Mesothelial cell of epicardium (in vitro differentiated cells): ENCODE results near the gene CDH11. TPM values are rescaled to one million over a fixed set of nuclear protein-coding genes. Genes with fewer than 3 reads are reported as not detected.

Experiments used
- DNase-seq, 2 experiments: peaks; one replicate each; pipeline ENCODE4 v3.0.0; 2021; ENCODE audit warnings: low spot score in 2 of 2; ENCODE audit not compliant: unreplicated experiment in 2 of 2
- H3K27ac Mint-ChIP-seq: 2 replicates; pipeline ENCODE4 v1.8.0; 2021; ENCODE audit warnings: mixed read lengths
- H3K27me3 Mint-ChIP-seq: 2 replicates; pipeline ENCODE4 v1.8.0; 2021; ENCODE audit warnings: low read depth, mixed read lengths
- H3K36me3 Mint-ChIP-seq: 2 replicates; pipeline ENCODE4 v1.8.0; 2021; ENCODE audit warnings: mixed read lengths
- H3K4me1 Mint-ChIP-seq: 2 replicates; pipeline ENCODE4 v1.8.0; 2021; ENCODE audit warnings: mixed read lengths
- H3K4me3 Mint-ChIP-seq: 2 replicates; pipeline ENCODE4 v1.8.0; 2021; ENCODE audit warnings: mild to moderate bottlenecking, moderate library complexity, mixed read lengths
- H3K9me3 Mint-ChIP-seq: 2 replicates; pipeline ENCODE4 v1.8.0; 2021; ENCODE audit warnings: mixed read lengths
- CTCF ChIP-seq: fragments of 200-600 bp; sonication (generic); IDR thresholded peaks from one replicate; pipeline ENCODE4 v1.5.0; 2021; ENCODE audit warnings: antibody characterized with exemption; ENCODE audit not compliant: unreplicated experiment
- total RNA-seq: library from RNA; stranded (reverse); gene quantifications from 3 replicates; pipeline ENCODE4 v1.2.1, GENCODE V29; 2021

The CDH11 gene
- total RNA-seq, 1 donor from 2014 or later = 376 TPM

DNA sequence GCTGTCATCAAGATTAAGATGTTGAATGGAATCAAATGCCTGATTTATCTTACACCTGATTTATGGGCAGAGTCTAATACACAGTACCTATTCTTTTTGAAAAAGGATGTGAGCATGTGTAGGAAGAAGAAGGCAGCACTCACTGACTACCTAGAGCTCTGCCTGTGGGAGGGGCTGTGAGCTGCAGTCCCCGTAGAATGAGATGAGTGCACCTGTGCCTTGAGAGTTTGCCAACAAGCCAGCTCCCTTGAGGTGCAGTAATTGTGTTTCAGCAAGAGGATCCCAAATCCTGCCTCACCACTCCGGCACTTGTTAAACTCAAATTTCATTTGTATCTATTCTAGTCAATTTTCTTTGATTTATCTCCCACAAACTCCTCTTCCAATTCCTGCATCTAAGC, 46.0 kb downstream of the CDH11 start:
- no peak overlapping the region for H3K4me3 Mint-ChIP-seq
- no peaks in the 10 kb centered on the region for H3K9me3 Mint-ChIP-seq
- peaks cover 5% of the 10 kb centered on the region for H3K4me1 Mint-ChIP-seq
- DNase-seq = no peak
- H3K27ac Mint-ChIP-seq = no peak overlapping the region
- no peaks in the 10 kb centered on the region for H3K27me3 Mint-ChIP-seq
- peaks cover 2% of the 10 kb centered on the region for H3K36me3 Mint-ChIP-seq
- no peak for TF ChIP-seq CTCF

- peaks cover 2% of the 10 kb centered on the region for H3K27me3 Mint-ChIP-seq
- H3K4me1 Mint-ChIP-seq = peaks cover 19% of the 10 kb centered on the region
- DNase-seq = no peak
- no peak overlapping the region for H3K4me3 Mint-ChIP-seq
- H3K9me3 Mint-ChIP-seq = no peaks in the 10 kb centered on the region
- no peak for TF ChIP-seq CTCF
- H3K36me3 Mint-ChIP-seq = no peaks in the 10 kb centered on the region
- H3K27ac Mint-ChIP-seq = peak overlapping the region; percentile 31
Measured at GRCh38 chr16:65071433-65072311, 50.2 kb downstream of the CDH11 start.

- peak overlapping the region; percentile 65 for H3K27ac Mint-ChIP-seq
- H3K4me1 Mint-ChIP-seq = peaks cover 26% of the 10 kb centered on the region
- H3K4me3 Mint-ChIP-seq = no peak overlapping the region
- DNase-seq = no peak
- no peak for TF ChIP-seq CTCF
- H3K27me3 Mint-ChIP-seq = peaks cover 2% of the 10 kb centered on the region
- H3K36me3 Mint-ChIP-seq = no peaks in the 10 kb centered on the region
- H3K9me3 Mint-ChIP-seq = no peaks in the 10 kb centered on the region
Measured at GRCh38 chr16:65070831-65071432, 50.9 kb downstream of the CDH11 start.

DNA sequence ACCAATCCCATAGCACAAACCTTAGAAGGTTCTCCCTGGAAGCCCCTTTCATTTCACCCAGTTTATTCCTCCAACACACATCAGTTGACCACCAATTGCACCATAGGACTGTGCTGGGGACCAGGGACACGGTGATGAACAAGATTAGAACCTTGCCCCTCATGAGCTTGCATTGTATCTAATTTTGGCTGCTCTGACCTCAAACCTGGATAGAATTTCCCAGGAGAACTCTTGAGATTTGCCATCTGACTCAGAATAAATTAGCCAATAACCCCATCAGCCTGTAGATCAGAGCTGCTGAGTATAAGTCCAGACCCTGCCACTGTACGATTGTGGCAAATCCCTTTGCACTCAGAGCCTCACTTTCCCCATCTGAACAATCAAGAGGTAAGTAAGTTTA, 52.1 kb downstream of the CDH11 start:
- Mint-ChIP-seq H3K4me1 (peaks cover 26% of the 10 kb centered on the region), H3K4me3 (no peak overlapping the region), H3K9me3 (no peaks in the 10 kb centered on the region), H3K27me3 (peaks cover 2% of the 10 kb centered on the region), H3K27ac (no peak overlapping the region), H3K36me3 (no peaks in the 10 kb centered on the region)
- no peak for TF ChIP-seq CTCF
- no peak for DNase-seq

- Mint-ChIP-seq H3K9me3 (no peaks in the 10 kb centered on the region), H3K4me3 (no peak overlapping the region), H3K4me1 (peaks cover 26% of the 10 kb centered on the region), H3K36me3 (no peaks in the 10 kb centered on the region), H3K27me3 (peaks cover 2% of the 10 kb centered on the region), H3K27ac (peak overlapping the region; percentile 66)
- TF ChIP-seq CTCF = no peak
- DNase-seq = no peak
Measured at GRCh38 chr16:65069065-65069464, 52.8 kb downstream of the CDH11 start.
